ENCODE measurements around the gene ZYX.

- TF ChIP-seq CTCF (IDR thresholded peaks at IDR 0.05) (no peak), POLR2A (IDR thresholded peaks at IDR 0.05) (peak in 1 of 3 donors; percentile 15)
These were observed 431 bp downstream of the ZYX start for GRCh38 chr7:143381427-143382125.

Measured in body of pancreas (tissue), 4 donors.